ENCODE data around the gene ZBED2. TPM values are rescaled to one million over a fixed set of nuclear protein-coding genes. Genes with fewer than 3 reads are reported as not detected.
A peak's percentile ranks its signal among the peaks of the same experiment; 100 is the strongest.

The ZBED2 gene
- total RNA-seq, 2 experiments from 2014 or later: 27.2 to 90.6 TPM

- H3K4me3 Mint-ChIP-seq: no peak overlapping the region
- CTCF ChIA-PET: no interaction called here
- no peak overlapping the region for H3K27ac Mint-ChIP-seq
- H3K9me3 Mint-ChIP-seq (ENCODE audit: low read depth): no peaks in the 10 kb centered on the region
- H3K4me1 Mint-ChIP-seq: peaks cover 70% of the 10 kb centered on the region
- ATAC-seq (no peak), DNase-seq (no peak)
- no peaks in the 10 kb centered on the region for H3K27me3 Mint-ChIP-seq
- peaks cover 91% of the 10 kb centered on the region for H3K36me3 Mint-ChIP-seq
These were observed 13.0 kb downstream of the ZBED2 start for GRCh38 chr3:111582120-111582474.

GRCh38 chr3:111581403-111582119 lies 13.6 kb downstream of the ZBED2 start:
- CTCF ChIA-PET: interaction anchor here (1.4 kb wide), 1 partner anchor 35 kb away, joined by 5 read pairs; no protein-coding TSS in a partner anchor
- H3K27ac Mint-ChIP-seq: no peak overlapping the region
- peaks cover 90% of the 10 kb centered on the region for H3K36me3 Mint-ChIP-seq
- H3K4me3 Mint-ChIP-seq: no peak overlapping the region
- no peaks in the 10 kb centered on the region for H3K27me3 Mint-ChIP-seq
- DNase-seq: no peak
- H3K9me3 Mint-ChIP-seq (ENCODE audit: low read depth): no peaks in the 10 kb centered on the region
- H3K4me1 Mint-ChIP-seq: peaks cover 72% of the 10 kb centered on the region
- ATAC-seq: no peak

- Mint-ChIP-seq H3K4me1 (peaks cover 78% of the 10 kb centered on the region), H3K27ac (no peak overlapping the region), H3K4me3 (no peak overlapping the region), H3K27me3 (no peaks in the 10 kb centered on the region), H3K36me3 (peaks cover 87% of the 10 kb centered on the region), H3K9me3 (ENCODE audit: low read depth) (no peaks in the 10 kb centered on the region)
- CTCF ChIA-PET: interaction anchor here (2.2 to 4.2 kb wide), 3 partner anchors 11 to 37 kb away, joined by 8 to 56 read pairs (median 24); no protein-coding TSS in a partner anchor
- no peak for DNase-seq
- ATAC-seq: no peak
These were observed 15.7 kb downstream of the ZBED2 start for GRCh38 chr3:111579495-111579894.

- H3K27me3 Mint-ChIP-seq: no peaks in the 10 kb centered on the region
- ATAC-seq (no peak), DNase-seq (no peak)
- no peak overlapping the region for H3K4me3 Mint-ChIP-seq
- H3K36me3 Mint-ChIP-seq: peaks cover 83% of the 10 kb centered on the region
- CTCF ChIA-PET: interaction anchor here (0.9 to 4.2 kb wide), 14 partner anchors 8 to 126 kb away, joined by 3 to 56 read pairs (median 8); partner anchors contain the start of gene ZBED2
- no peaks in the 10 kb centered on the region for H3K9me3 Mint-ChIP-seq (ENCODE audit: low read depth)
- H3K4me1 Mint-ChIP-seq: peaks cover 73% of the 10 kb centered on the region
- peak overlapping the region; percentile 69 for H3K27ac Mint-ChIP-seq
These were observed 16.3 kb downstream of the ZBED2 start for GRCh38 chr3:111578867-111579266.

GRCh38 chr3:111577798-111578685 lies 17.1 kb downstream of the ZBED2 start:
- Mint-ChIP-seq H3K4me1 (peaks cover 73% of the 10 kb centered on the region), H3K27ac (peak overlapping the region; percentile 69), H3K4me3 (no peak overlapping the region), H3K9me3 (ENCODE audit: low read depth) (no peaks in the 10 kb centered on the region), H3K27me3 (no peaks in the 10 kb centered on the region), H3K36me3 (peaks cover 83% of the 10 kb centered on the region)
- CTCF ChIA-PET: interaction anchor here (0.6 to 4.2 kb wide), 22 partner anchors 9 to 436 kb away, joined by 3 to 56 read pairs (median 4); partner anchors contain the start of gene ZBED2
- ATAC-seq (peak; percentile 92), DNase-seq (no peak)

GRCh38 chr3:111577113-111577512 lies 18.0 kb downstream of the ZBED2 start:
- no peaks in the 10 kb centered on the region for H3K9me3 Mint-ChIP-seq (ENCODE audit: low read depth)
- no peak for DNase-seq
- no peak for ATAC-seq
- H3K27ac Mint-ChIP-seq: peak overlapping the region; percentile 69
- H3K36me3 Mint-ChIP-seq: peaks cover 81% of the 10 kb centered on the region
- no peak overlapping the region for H3K4me3 Mint-ChIP-seq
- H3K27me3 Mint-ChIP-seq: no peaks in the 10 kb centered on the region
- H3K4me1 Mint-ChIP-seq: peaks cover 74% of the 10 kb centered on the region
- CTCF ChIA-PET: interaction anchor here (1.2 to 4.2 kb wide), 9 partner anchors 13 to 114 kb away, joined by 3 to 56 read pairs (median 9); partner anchors contain the start of gene ZBED2

GRCh38 chr3:111571907-111572460 lies 23.2 kb downstream of the ZBED2 start:
- peaks cover 75% of the 10 kb centered on the region for H3K36me3 Mint-ChIP-seq
- H3K4me3 Mint-ChIP-seq: no peak overlapping the region
- peak; percentile 70 for ATAC-seq
- H3K27ac Mint-ChIP-seq: peak overlapping the region; percentile 52
- no peaks in the 10 kb centered on the region for H3K27me3 Mint-ChIP-seq
- CTCF ChIA-PET: interaction anchor here (1.2 to 3.2 kb wide), 3 partner anchors 14 to 119 kb away, joined by 3 to 9 read pairs (median 4); no protein-coding TSS in a partner anchor
- no peak for DNase-seq
- H3K9me3 Mint-ChIP-seq (ENCODE audit: low read depth): no peaks in the 10 kb centered on the region
- peaks cover 62% of the 10 kb centered on the region for H3K4me1 Mint-ChIP-seq

- H3K9me3 Mint-ChIP-seq (ENCODE audit: low read depth): no peaks in the 10 kb centered on the region
- H3K4me3 Mint-ChIP-seq: no peak overlapping the region
- ATAC-seq: peak; percentile 28
- CTCF ChIA-PET: interaction anchor here (1.0 kb wide), 1 partner anchor 120 kb away, joined by 4 read pairs; no protein-coding TSS in a partner anchor
- H3K27me3 Mint-ChIP-seq: no peaks in the 10 kb centered on the region
- no peak for DNase-seq
- H3K4me1 Mint-ChIP-seq: peaks cover 61% of the 10 kb centered on the region
- peaks cover 75% of the 10 kb centered on the region for H3K36me3 Mint-ChIP-seq
- peak overlapping the region; percentile 9 for H3K27ac Mint-ChIP-seq
These were observed 23.9 kb downstream of the ZBED2 start for GRCh38 chr3:111571282-111571681.

- DNase-seq (no peak), ATAC-seq (peak; percentile 11)
- peaks cover 61% of the 10 kb centered on the region for H3K4me1 Mint-ChIP-seq
- H3K27me3 Mint-ChIP-seq: no peaks in the 10 kb centered on the region
- H3K27ac Mint-ChIP-seq: peak overlapping the region; percentile 56
- no peak overlapping the region for H3K4me3 Mint-ChIP-seq
- peaks cover 72% of the 10 kb centered on the region for H3K36me3 Mint-ChIP-seq
- H3K9me3 Mint-ChIP-seq (ENCODE audit: low read depth): no peaks in the 10 kb centered on the region
- CTCF ChIA-PET: interaction anchor here (1.0 kb wide), 1 partner anchor 121 kb away, joined by 4 read pairs; no protein-coding TSS in a partner anchor
These were observed 24.6 kb downstream of the ZBED2 start for GRCh38 chr3:111570404-111571030.

- no peak for DNase-seq
- Mint-ChIP-seq H3K27ac (no peak overlapping the region), H3K27me3 (no peaks in the 10 kb centered on the region), H3K4me1 (peaks cover 65% of the 10 kb centered on the region), H3K36me3 (peaks cover 73% of the 10 kb centered on the region), H3K4me3 (no peak overlapping the region), H3K9me3 (ENCODE audit: low read depth) (no peaks in the 10 kb centered on the region)
- ATAC-seq: no peak
- CTCF ChIA-PET: interaction anchor here (1.4 kb wide), 1 partner anchor 147 kb away, joined by 3 read pairs; no protein-coding TSS in a partner anchor
These were observed 26.2 kb downstream of the ZBED2 start for GRCh38 chr3:111568911-111569310.

GRCh38 chr3:111568355-111568754 lies 26.8 kb downstream of the ZBED2 start:
- no peaks in the 10 kb centered on the region for H3K27me3 Mint-ChIP-seq
- H3K4me1 Mint-ChIP-seq: peaks cover 63% of the 10 kb centered on the region
- peaks cover 70% of the 10 kb centered on the region for H3K36me3 Mint-ChIP-seq

GRCh38 chr3:111566844-111567243 lies 28.3 kb downstream of the ZBED2 start:
- DNase-seq (no peak), ATAC-seq (no peak)
- H3K36me3 Mint-ChIP-seq: peaks cover 69% of the 10 kb centered on the region
- CTCF ChIA-PET: interaction anchor here (1.4 kb wide), 1 partner anchor 102 kb away, joined by 3 read pairs; no protein-coding TSS in a partner anchor
- no peak overlapping the region for H3K4me3 Mint-ChIP-seq
- H3K27ac Mint-ChIP-seq: peak overlapping the region; percentile 15
- peaks cover 62% of the 10 kb centered on the region for H3K4me1 Mint-ChIP-seq
- no peaks in the 10 kb centered on the region for H3K27me3 Mint-ChIP-seq
- no peaks in the 10 kb centered on the region for H3K9me3 Mint-ChIP-seq (ENCODE audit: low read depth)

More at GRCh38 chr3:111568355-111568754, 26.8 kb downstream of the ZBED2 start:
- no peaks in the 10 kb centered on the region for H3K9me3 Mint-ChIP-seq (ENCODE audit: low read depth)
- no peak overlapping the region for H3K27ac Mint-ChIP-seq
- DNase-seq (no peak), ATAC-seq (no peak)
- CTCF ChIA-PET: interaction anchor here (1.4 to 1.5 kb wide), 3 partner anchors 23 to 147 kb away, joined by 3 to 4 read pairs (median 3); no protein-coding TSS in a partner anchor
- H3K4me3 Mint-ChIP-seq: no peak overlapping the region
